ENCODE measurements around the gene CNIH3. TPM values are rescaled to one million over a fixed set of nuclear protein-coding genes. Genes with fewer than 3 reads are reported as not detected.
"Not testable (repeated sequence)": the region's sequence is repeated elsewhere in the genome, so short reads cannot be mapped to it uniquely, and the experiment has no call there.

The CNIH3 gene
- polyA plus RNA-seq (ENCODE audit: insufficient read length in 4 of 4): 10 to 100 TPM in 3 of 4 donors, 1 to 10 TPM in 1; 10.0 to 12.8 (median 11.3) TPM

GRCh38 chr1:224615861-224616755 lies at the start of gene CNIH3:
TSS of gene CNIH3 (plus strand) at chr1:224616317. CDS start at chr1:224617175, 858 bp downstream.
- peak in 3 of 4 donors; percentile 34 to 70 (median 55) for DNase-seq (ENCODE audit: low read depth in 4 of 4, low spot score in 2 of 4)

GRCh38 chr1:224566492-224566891 lies 49.6 kb upstream of the CNIH3 start:
- DNase-seq (ENCODE audit: low read depth in 4 of 4, low spot score in 2 of 4): not testable (repeated sequence)

- no peak for DNase-seq (ENCODE audit: low read depth in 4 of 4, low spot score in 2 of 4)
These were observed 46.8 kb upstream of the CNIH3 start for GRCh38 chr1:224569276-224569675.

GRCh38 chr1:224571975-224572374 lies 44.1 kb upstream of the CNIH3 start:
- DNase-seq (ENCODE audit: low read depth in 4 of 4, low spot score in 2 of 4): not testable (repeated sequence)

- DNase-seq (ENCODE audit: low read depth in 4 of 4, low spot score in 2 of 4): no peak
These were observed 36.6 kb upstream of the CNIH3 start for GRCh38 chr1:224579526-224579925.

- no peak for DNase-seq (ENCODE audit: low read depth in 4 of 4, low spot score in 2 of 4)
These were observed 36.1 kb upstream of the CNIH3 start for GRCh38 chr1:224580006-224580405.

GRCh38 chr1:224582041-224582440 lies 34.1 kb upstream of the CNIH3 start:
- no peak for DNase-seq (ENCODE audit: low read depth in 4 of 4, low spot score in 2 of 4)

- no peak for DNase-seq (ENCODE audit: low read depth in 4 of 4, low spot score in 2 of 4)
These were observed 32.3 kb upstream of the CNIH3 start for GRCh38 chr1:224583774-224584173.

- no peak for DNase-seq (ENCODE audit: low read depth in 4 of 4, low spot score in 2 of 4)
These were observed 31.1 kb upstream of the CNIH3 start for GRCh38 chr1:224585051-224585450.

GRCh38 chr1:224587051-224587450 lies 29.1 kb upstream of the CNIH3 start:
- no peak for DNase-seq (ENCODE audit: low read depth in 4 of 4, low spot score in 2 of 4)

GRCh38 chr1:224588515-224588914 lies 27.6 kb upstream of the CNIH3 start:
- DNase-seq (ENCODE audit: low read depth in 4 of 4, low spot score in 2 of 4): no peak

GRCh38 chr1:224589006-224589405 lies 27.1 kb upstream of the CNIH3 start:
- no peak for DNase-seq (ENCODE audit: low read depth in 4 of 4, low spot score in 2 of 4)

GRCh38 chr1:224591326-224591725 lies 24.8 kb upstream of the CNIH3 start:
- no peak for DNase-seq (ENCODE audit: low read depth in 4 of 4, low spot score in 2 of 4)

GRCh38 chr1:224592636-224593582 lies 23.2 kb upstream of the CNIH3 start:
- DNase-seq (ENCODE audit: low read depth in 4 of 4, low spot score in 2 of 4): no peak

- no peak for DNase-seq (ENCODE audit: low read depth in 4 of 4, low spot score in 2 of 4)
These were observed 21.8 kb upstream of the CNIH3 start for GRCh38 chr1:224594360-224594759.

GRCh38 chr1:224594851-224595250 lies 21.3 kb upstream of the CNIH3 start:
- no peak for DNase-seq (ENCODE audit: low read depth in 4 of 4, low spot score in 2 of 4)

- no peak for DNase-seq (ENCODE audit: low read depth in 4 of 4, low spot score in 2 of 4)
These were observed 10.5 kb upstream of the CNIH3 start for GRCh38 chr1:224605482-224606181.

- DNase-seq (ENCODE audit: low read depth in 4 of 4, low spot score in 2 of 4): no peak
These were observed 8.6 kb upstream of the CNIH3 start for GRCh38 chr1:224607188-224608148.

- DNase-seq (ENCODE audit: low read depth in 4 of 4, low spot score in 2 of 4): no peak
These were observed 6.8 kb upstream of the CNIH3 start for GRCh38 chr1:224609333-224609732.
